Hepatocyte (in vitro differentiated cells): ENCODE results near the gene PATL1.

ENCODE experiments used
- EZH2 ChIP-seq: fragments of 200-600 bp; sonication (generic); IDR thresholded peaks from 2 replicates; pipeline ENCODE4 v1.6.1; 2016; ENCODE audit warnings: antibody characterized with exemption, mild to moderate bottlenecking, borderline replicate concordance
- TF ChIP-seq, protein P1 (sequence below): fragments of 200-600 bp; sonication (generic); IDR thresholded peaks from 2 replicates; pipeline ENCODE4 v1.5.1; 2016; ENCODE audit warnings: antibody characterized with exemption, mild to moderate bottlenecking; ENCODE audit not compliant: poor library complexity

DNA sequence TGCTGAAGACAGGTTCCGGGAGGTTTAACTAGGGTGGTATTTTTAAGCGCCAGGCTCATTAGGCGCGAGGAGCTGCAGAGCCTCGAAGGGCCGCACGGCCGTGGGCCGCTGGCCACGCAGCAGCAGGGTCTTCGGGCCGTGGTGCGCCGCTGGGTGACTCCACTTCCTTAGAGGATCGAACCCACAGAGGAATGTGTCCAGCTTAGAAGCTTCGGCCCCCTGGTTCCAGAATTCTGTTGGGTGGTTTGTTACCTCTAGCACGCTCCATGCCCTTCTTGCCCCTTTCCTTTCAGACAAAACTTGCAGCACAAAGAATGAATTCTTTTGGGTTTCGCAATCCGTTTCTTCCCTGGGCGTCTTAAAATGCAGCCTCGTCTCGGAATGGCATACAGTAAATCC is 773 bp upstream of the PATL1 start:
- TF ChIP-seq, protein P1, sequence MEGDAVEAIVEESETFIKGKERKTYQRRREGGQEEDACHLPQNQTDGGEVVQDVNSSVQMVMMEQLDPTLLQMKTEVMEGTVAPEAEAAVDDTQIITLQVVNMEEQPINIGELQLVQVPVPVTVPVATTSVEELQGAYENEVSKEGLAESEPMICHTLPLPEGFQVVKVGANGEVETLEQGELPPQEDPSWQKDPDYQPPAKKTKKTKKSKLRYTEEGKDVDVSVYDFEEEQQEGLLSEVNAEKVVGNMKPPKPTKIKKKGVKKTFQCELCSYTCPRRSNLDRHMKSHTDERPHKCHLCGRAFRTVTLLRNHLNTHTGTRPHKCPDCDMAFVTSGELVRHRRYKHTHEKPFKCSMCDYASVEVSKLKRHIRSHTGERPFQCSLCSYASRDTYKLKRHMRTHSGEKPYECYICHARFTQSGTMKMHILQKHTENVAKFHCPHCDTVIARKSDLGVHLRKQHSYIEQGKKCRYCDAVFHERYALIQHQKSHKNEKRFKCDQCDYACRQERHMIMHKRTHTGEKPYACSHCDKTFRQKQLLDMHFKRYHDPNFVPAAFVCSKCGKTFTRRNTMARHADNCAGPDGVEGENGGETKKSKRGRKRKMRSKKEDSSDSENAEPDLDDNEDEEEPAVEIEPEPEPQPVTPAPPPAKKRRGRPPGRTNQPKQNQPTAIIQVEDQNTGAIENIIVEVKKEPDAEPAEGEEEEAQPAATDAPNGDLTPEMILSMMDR = no peak
- no peak for TF ChIP-seq EZH2
